ENCODE measurements around the gene ADAMTS17.

- no peak for TF ChIP-seq POLR2A (IDR thresholded peaks at IDR 0.05)
- TF ChIP-seq, protein P1, sequence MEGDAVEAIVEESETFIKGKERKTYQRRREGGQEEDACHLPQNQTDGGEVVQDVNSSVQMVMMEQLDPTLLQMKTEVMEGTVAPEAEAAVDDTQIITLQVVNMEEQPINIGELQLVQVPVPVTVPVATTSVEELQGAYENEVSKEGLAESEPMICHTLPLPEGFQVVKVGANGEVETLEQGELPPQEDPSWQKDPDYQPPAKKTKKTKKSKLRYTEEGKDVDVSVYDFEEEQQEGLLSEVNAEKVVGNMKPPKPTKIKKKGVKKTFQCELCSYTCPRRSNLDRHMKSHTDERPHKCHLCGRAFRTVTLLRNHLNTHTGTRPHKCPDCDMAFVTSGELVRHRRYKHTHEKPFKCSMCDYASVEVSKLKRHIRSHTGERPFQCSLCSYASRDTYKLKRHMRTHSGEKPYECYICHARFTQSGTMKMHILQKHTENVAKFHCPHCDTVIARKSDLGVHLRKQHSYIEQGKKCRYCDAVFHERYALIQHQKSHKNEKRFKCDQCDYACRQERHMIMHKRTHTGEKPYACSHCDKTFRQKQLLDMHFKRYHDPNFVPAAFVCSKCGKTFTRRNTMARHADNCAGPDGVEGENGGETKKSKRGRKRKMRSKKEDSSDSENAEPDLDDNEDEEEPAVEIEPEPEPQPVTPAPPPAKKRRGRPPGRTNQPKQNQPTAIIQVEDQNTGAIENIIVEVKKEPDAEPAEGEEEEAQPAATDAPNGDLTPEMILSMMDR (IDR thresholded peaks at IDR 0.05), result no peak
Measured at GRCh38 chr15:100083572-100083971, 258.2 kb downstream of the ADAMTS17 start.
